GM18873 (cell line): ENCODE results near the gene XPNPEP3.

ENCODE experiments used
- ATAC-seq: cut with Tn5 transposase; IDR thresholded peaks from one replicate; pipeline ENCODE4 v1.9.1; 2021; ENCODE audit warnings: mild to moderate bottlenecking, moderate library complexity, moderate number of reproducible peaks; ENCODE audit not compliant: unreplicated experiment, low FRiP score

XPNPEP3 gene

DNA sequence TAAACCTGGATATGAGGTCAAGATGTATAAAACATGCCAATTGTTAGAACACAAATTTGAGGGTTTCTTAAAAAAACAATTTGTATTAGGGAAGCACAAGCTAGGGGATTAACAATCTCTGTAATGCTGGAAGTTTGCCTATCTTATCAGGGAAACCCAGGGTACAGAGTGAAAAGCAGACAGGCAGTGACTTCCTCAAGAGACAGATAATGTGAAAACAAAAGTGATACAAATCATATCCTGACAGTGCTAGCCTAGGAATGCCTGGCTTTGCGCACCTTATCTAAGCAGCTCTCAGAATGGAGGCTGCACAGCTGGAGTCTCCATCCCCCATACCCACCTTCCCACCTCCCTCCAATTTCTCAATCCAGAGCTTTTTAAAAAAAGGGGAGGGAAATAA, 71.7 kb downstream of the XPNPEP3 start:
- ATAC-seq, result no peak

DNA sequence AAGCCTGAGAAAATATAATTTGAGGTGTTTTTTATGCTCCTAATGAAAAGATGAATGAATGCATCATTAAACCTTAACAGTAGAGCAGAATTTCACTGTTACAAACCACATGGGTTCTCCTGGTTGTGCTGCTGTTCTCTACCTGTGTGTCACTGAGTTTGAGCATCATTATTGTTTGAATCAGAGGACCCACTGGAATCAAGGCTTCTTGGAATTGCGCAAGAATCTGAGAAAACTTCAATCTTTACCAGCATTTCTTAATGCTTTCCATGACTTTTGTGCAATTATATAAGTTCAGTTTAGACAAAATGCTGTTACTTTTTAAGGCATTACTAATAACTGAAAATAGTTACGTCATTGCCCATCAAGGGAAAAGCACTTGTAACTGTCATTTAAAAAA, 75.4 kb downstream of the XPNPEP3 start:
- ATAC-seq, result no peak

DNA sequence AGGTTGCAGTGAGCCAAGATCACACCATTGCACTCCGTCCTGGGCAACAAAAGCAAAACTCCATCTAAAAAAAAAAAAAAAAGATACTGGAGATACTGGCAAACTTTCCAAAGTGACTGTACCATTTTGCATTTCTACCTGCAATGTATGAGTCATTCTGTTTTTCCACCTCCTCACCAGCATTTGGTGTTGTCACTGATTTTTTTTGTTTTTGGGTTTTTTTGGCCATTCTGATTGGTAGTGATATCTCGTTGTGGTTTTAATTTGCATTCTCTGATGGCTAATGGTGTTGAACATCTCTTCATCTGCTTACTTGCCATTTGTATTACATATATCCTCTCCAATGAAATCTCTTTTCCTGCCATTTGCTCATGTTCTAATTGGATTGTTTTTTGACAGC, 82.3 kb downstream of the XPNPEP3 start:
- no peak for ATAC-seq

DNA sequence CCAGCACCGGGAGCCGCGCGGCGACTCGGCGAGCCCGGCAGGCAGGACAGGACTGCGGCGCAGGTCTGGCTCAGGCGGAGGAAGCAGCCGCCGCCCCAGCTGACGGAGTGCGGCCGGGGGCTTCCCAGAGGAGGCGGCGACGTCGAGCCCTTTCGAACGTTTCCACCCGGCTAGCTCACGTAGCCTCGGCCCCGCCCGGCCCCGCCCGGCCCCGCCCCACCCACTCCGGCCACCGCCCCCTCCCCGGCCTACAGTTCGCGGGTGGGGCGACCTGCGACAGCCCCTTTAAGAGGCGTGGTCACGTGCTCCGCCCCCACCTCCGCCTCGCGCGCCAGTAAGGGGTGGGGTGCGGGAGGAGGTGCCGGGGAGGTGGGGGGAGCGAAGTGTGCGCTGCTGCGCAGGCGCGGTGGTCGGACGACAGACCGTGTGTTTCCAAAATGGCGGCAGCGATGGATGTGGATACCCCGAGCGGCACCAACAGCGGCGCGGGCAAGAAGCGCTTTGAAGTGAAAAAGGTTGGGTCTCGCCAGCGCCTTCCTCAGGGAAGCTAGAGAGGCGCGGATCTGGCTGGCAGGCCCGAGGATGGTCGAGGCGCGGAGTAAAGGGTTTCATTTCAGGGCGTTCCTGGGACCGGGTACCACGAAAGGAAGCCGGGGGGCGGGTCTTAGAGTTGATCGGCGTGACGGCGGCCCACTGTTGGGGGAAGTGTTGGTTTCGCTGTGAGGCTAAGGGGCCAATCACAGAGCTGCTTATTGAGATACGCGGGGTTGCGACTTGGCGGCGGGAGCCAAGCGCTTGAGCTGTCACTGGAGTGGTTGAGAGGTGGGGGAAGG, 94.2 kb downstream of the XPNPEP3 start, which contains the start of gene RBX1:
Gene RBX1 (plus strand): TSS at position 417 of the 833 bp plus-strand sequence. CDS start 21 bp downstream, at position 438.
- peak; percentile 71 for ATAC-seq

DNA sequence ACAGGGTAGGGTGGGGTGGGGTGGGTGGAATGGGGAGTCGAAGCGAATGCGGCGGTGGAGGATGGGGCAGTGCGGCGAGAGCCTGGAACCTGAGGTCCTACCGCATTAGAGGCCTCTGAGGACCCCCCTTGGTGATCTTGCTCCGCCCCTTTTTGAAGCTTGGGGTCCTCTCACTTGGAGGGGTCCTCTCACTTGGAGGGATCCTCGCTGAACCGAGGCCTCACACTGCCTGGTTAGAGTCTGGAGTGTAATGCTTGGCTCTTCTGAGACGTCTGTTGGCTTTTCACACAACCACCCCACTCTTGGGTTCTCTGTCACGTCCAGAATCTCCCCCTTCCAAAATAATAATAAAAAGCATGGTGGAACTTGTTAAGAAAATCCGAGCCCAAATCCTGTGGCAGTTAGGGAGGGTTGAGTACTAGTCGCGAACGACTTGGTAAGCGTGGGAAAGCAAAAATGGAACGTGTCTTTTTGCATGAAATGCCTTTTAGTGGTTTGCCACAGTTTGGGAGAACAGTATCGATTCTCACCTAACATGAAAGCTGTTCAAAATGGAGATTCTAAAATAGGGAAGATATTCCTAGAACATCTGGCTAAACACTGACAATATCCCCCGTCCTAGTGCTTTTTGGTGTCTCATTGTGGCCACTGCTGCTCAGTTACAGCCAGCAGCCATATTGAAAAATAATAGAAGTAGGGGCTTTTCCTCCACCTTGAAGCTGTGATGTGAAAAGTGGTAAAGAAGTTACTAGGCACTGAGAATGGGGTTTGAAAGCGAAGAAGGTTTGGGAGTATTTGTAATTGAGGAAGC, 95.1 kb downstream of the XPNPEP3 start:
- no peak for ATAC-seq

DNA sequence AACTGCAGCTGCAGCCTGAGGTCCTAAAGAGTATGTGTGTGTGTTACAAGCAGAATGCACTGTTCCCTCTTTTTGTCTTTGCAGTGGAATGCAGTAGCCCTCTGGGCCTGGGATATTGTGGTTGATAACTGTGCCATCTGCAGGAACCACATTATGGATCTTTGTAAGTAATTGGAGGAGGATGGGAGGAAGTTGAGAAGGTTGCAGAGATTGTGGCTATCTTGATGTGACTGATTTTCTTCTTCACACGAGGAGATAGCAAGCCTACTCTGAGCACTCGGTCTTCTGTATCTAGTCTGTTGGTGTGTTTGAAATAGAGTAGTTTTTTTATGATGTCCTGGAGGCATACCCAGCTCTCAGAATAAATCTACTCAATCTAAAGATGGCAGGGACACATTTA, 96.5 kb downstream of the XPNPEP3 start:
- no peak for ATAC-seq

DNA sequence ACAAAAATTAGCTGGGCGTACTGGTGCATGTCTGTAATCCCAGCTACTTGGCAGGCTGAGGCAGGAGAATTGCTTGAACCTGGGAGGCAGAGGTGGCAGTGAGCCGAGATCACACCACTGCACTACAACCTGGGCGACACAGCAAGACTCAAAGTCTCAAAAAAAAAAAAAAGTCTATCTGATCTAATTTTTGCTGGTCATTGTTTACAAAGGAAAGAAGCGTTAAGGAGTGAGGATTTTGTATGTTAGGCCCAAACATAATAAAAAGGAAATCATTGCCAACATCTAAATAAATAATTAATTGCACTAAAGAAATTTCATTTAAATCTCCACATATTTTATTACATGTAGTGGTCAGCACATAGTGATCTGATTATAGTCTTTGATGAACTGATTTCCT, 97.2 kb downstream of the XPNPEP3 start:
- no peak for ATAC-seq

DNA sequence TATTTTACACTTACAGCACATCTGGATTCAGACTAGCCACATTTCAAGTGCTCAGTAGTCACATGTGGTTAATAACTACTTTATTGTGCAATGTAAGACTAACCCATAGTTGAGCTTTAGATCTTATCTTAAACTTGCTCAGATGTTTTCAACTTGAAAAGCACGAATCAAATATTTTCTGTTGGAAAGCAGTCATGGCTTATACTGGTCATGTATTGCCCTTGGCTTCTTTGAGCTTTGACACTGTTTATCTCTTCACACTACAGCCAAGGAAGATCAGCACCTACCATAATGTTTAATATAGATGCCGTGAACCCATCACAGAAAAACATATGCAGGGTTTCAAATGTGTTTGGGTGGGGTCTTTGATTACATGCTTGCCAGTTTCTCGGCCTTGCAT, 98.6 kb downstream of the XPNPEP3 start:
- no peak for ATAC-seq

DNA sequence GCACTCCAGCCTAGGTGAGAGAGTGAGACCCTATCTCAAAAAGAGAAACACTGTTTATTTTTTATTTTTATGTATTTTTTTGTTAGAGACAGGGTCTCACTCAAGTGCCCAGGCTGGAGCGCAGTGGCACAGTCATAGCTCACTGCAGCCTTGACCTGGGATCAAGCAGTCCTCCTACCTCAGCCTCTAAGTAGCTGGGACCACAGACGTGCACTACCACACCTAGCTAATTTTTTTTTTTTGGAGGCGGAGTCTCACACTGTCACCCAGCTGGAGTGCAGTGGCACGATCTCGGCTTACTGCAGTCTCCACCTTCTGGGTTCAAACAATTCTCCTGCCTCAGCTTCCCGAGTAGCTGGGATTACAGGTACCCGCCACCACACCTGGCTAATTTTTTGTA, 100.7 kb downstream of the XPNPEP3 start:
- ATAC-seq, result no peak

DNA sequence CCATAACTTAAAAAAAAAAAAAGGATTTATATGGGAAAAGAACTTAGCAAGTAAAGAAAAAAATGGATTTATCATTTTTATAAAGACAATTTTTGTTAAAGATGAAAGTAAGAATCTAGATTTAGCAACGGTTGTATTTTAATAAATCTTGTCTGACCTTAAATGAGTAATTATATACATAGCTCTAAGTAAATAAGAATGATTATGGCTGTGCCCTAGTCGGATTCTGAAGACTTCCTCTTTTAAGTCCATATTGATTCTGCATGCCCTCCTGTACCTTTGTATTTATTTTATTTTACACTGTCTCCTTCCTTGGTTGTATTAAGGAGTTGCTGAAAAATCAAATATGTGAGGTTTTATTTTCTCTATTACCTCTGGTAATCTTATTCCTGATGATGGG, 101.4 kb downstream of the XPNPEP3 start:
- ATAC-seq, result no peak

DNA sequence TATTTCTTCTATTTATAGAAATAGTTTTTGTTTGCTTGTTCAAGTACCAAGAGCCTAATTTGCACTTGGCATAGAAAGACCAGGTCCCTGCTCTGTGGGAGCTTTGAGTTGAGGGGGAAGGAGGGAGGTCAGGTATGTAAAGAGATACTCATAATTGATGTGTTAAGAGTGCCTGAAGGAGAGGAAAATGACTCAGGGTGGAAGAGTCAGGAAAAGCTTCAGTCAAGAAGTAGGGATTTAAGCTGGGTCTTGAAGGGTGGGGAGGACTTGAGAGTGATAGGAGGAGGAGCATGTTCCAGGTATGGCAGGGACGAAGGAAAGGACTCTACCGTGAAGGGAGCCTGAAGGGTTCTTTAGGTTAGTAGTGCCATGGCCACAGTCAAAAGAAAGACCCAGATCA, 103.2 kb downstream of the XPNPEP3 start:
- ATAC-seq, result no peak

DNA sequence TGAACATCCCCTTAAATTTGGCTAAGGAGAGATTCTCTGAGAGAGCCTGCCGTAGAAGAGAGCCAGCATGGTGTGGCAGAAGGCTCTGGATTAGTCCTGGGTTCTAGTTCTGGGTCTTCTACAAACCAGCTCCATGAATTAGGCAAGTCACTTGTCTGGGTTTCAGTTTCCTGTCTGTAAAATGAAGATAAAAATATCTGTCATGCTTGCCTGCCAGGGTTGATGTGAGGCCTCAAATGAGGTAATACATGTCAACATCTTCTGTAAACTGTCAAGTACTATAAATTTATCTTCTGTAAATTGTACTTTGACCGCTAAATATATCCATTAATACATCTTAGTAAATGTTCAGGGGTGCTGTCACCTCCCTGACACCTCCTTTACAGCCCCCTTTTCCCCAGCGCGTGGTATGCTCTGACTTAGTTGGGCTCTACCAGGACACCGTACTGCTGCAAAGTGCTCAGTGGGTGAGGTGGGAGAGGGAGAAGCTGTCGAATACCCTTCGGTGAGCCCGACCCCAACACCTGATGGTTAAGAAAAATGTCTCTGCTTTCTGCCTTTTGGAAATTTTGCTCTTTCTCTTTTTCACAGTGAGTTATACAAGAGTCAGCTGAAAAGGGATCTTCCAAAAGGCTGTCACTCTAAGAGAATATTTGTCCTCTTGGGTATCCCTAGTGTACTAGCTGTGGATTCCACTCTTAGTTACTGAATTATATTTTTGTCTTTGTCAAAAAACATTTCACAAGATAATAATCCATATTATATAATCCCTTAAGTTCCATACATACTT, 109.2 kb downstream of the XPNPEP3 start:
- no peak for ATAC-seq

DNA sequence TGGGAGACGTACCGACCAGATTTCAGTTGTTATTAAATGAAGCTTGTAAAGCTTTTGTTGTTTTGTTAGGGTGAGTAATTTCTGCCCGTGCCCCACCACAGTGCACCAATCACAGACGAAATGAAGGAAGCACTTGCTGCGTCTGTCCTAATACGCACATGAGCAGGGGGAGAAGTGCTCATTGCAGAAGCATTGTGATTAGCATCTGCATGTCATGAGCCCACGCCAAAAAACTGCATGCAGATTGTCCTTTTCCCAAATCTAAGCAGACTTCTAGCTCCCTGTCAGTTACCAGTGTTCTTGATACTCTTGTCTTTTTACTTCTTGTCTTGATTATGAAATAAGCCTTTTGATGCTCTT, 109.8 kb downstream of the XPNPEP3 start:
- ATAC-seq, result no peak

DNA sequence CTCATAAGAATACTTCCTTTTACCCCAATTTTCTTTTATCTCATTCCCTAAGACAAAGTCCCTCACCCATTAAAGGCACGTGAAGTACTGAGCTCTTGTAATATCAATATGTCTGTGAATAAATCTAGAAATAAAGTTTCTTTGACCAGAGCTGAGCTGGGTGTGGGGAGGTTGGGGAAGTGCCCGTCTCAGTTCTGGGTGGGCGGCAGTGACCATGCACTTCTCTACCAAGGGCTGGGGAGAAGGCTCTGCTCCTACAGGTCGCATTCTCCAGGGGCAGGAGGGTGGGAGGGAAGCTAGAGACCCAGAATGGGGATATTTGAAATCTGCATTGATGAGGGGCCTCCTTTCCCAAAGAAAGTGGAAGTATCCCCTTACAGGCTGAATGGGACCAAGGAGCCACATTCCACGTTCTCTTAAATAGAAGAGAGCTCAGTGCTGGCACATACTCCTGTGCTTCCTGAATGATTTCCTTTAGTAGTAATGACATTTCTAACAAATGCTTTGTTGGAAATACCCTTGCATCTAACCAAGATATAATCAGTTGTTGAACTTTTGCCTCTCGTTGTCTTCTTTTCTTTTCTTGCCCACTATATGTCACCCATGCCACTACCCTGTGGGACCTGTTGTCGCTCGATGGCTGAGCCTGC, 110.3 kb downstream of the XPNPEP3 start:
- ATAC-seq, result no peak

DNA sequence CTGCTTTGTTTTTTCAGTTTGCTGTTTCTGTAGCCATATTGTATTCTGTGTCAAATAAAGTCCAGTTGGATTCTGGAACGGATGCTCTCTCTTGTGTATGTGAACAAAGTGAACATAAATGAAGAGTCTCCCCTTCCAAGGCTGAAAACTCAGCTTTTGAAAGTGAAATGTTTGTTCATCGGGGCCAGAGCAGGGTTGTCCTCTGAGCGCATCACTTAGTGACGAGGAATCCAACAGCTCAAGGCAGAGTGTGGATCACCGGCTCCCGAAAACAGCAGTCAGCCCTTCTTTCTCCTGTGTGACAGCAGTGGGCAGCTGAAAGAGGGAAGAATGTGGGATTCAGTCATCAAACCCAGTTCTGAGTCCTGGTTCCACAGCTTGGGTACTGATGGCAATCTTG, 115.6 kb downstream of the XPNPEP3 start:
- no peak for ATAC-seq

DNA sequence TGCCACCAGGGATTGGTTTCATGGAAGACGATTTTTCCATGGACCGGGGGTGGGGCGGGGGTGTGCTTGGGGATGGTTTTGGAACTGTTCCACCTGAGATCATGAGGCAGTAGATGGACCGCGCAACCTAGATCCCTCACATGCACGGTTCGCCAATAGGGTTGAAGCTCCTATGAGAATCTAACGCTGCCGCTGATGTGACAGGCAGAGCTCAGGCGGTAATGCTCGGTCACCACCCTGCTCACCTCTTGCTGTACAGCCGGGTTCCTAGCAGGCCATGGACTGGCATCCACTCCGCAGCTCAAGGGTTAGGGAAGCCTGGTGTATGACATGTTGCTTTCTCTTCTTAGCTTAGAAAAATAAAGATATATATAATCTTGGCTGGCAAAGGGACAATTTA, 116.2 kb downstream of the XPNPEP3 start:
- no peak for ATAC-seq

DNA sequence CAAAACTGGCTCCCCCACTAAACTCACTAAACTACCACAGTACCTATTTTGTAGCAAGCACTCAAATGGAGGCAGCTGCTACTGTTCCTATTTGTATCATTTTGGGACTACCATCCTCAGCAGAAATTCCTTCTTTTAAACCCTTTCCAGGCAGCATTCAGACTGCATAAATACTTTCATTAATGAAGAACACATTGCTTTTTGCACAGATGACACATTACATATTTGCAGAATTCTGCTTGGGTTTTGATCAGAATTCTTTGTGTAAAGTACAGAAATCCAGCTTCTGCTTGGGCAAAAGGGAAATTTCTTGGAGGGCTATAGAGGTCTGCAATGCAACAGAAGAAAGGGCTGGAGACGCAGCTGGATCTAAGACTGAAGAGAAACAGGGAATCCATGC, 118.4 kb downstream of the XPNPEP3 start:
- no peak for ATAC-seq

DNA sequence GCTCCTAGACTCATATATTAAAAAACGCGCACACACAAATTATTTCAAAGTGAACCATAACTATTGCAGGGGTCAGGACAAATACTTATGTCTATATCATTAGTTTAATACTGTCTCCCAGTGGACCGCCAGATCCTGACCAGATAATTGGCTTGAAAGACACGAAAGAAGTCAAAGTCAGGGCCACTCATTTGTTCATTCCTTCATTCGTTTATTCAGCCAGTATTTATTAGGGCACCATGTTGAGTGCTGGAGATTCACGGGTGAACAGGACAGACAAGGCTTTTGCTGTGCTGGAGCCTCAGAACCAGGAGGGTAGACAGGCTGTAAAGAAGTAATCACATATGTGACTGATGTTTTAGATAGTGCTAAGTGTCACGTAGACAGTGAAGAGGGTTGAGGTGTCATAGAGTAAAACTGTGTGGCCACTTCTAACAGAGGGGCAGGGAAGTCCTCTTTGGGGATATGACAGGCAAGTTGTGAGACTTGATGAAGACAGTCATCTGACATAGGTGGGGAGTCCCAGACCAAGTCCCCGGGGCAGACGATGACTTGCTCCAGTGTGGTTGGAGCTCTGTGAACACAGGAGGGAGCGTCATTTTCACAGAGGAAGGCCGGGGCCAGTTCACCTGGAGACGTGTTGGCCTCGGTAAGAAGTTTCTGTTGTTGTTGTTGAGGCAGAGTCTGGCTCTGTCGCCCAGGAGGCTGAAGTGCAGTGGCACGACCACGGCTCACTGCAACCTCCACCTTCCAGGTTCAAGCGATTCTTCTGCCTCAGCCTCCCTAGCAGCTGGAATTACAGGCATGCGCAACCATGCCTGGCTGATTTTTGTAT, 120.1 kb downstream of the XPNPEP3 start:
- no peak for ATAC-seq

DNA sequence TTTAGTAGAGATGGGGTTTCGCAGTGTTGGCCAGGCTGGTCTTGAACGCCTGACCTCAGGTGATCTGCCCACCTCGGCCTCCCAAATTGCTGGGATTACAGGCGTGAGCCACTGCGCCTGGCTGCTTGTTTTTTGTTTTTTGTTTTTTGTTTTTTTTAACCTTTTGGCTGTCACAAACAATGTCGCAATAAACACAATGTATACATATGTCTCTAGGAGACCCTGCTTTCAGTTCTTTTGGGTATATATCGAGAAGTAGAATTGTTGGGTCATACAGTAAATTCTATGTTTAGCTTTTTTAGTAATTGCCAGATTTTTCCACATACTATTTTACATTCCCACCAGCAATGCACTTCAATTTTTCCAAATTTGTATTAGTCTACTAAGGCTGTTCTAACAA, 122.2 kb downstream of the XPNPEP3 start:
- no peak for ATAC-seq

DNA sequence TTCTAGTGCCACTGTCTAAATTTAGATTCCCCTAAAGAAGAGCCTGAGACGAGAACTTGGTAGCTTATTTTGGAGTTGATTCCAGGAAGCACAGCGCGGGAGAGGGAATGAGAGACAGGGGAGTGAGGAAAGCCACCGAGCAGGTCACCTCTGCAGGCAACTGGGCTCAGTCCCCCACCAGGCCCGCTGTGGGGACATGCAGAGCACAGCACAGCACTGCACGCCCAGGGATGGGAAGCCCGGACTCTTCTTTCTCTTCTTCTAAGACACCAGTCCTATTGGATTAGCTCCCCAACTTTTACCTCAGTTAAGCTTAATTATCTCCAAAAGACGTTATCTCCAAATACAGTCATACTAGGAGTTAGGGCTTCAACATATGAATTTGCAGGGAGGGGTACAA, 122.9 kb downstream of the XPNPEP3 start:
- ATAC-seq, result no peak
